Mucosa of stomach (tissue), 1 donor: ENCODE measurements around the gene KLRC4.
"Not testable (repeated sequence)": the region's sequence is repeated elsewhere in the genome, so short reads cannot be mapped to it uniquely, and the experiment has no call there.

ENCODE experiments used
- H3K27me3 ChIP-seq: one replicate; pipeline ENCODE4 v1.7.0; 2013; ENCODE audit warnings: mild to moderate bottlenecking, low read length; ENCODE audit not compliant: control insufficient read depth, insufficient read depth
- H3K36me3 ChIP-seq: one replicate; pipeline ENCODE4 v1.7.0; 2013; ENCODE audit warnings: low read length; ENCODE audit not compliant: control insufficient read depth, insufficient read depth
- H3K4me1 ChIP-seq: one replicate; pipeline ENCODE4 v1.7.0; 2013; ENCODE audit warnings: mild to moderate bottlenecking, low read length; ENCODE audit not compliant: control insufficient read depth, insufficient read depth
- H3K4me3 ChIP-seq: one replicate; pipeline ENCODE4 v1.7.0; 2013; ENCODE audit warnings: low read length
- H3K9ac ChIP-seq: one replicate; pipeline ENCODE4 v1.7.0; 2013; ENCODE audit warnings: mild to moderate bottlenecking, low read length, moderate library complexity
- H3K9me3 ChIP-seq: one replicate; pipeline ENCODE4 v1.7.0; 2013; ENCODE audit warnings: mild to moderate bottlenecking, low read length, moderate library complexity; ENCODE audit not compliant: control insufficient read depth
- donor health status: Pancreatic carcinoma.

The KLRC4 gene, protein sequence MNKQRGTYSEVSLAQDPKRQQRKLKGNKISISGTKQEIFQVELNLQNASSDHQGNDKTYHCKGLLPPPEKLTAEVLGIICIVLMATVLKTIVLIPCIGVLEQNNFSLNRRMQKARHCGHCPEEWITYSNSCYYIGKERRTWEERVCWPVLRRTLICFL

DNA sequence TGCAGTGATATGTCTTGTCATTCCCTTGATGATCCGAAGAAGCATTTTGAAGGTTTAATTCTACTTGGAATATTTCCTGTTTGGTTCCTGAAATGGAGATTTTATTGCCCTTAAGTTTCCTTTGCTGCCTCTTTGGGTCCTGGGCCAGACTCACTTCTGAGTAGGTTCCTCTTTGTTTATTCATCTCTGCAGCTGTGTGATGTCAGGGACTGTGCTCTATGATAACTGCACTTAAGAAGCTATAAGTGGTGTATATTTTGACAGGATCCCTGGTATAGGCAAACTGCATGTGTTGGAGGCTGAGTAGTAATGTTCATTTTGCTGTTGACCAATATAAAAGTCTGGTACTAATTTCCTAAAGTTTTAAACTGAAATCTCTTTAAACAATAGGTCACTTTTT is at the start of gene KLRC4:
KLRC4 (minus strand) TSS at position 366 of the 400 bp plus-strand sequence; CDS start at position 184, 182 bp downstream.
- Histone ChIP-seq H3K9ac (no peak within 1 kb of the TSS), H3K4me1 (no peaks in the 10 kb centered on the region), H3K27me3 (no peaks in the 10 kb centered on the region), H3K9me3 (no peaks in the 10 kb centered on the region), H3K36me3 (no peaks in the 10 kb centered on the region), H3K4me3 (no peak within 1 kb of the TSS)

DNA sequence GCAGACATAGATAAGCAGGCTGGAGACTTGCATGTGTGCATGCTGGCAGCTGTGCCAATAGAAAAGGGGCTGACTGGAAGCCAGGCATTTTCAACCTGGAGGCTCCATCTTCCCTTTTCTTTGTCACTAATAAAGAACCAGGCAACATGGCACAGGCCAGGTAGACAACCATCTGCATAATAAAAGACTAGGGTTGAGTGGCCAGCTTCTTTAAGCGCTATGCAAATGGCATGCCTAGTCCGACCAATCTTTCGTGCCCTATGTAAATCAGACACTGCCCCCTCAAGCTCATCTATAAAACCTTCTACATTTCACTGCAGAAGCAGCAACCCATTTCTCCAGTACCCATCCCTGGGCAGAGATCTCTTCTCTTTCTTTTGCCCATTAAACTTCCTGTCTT is 48.2 kb upstream of the KLRC4 start:
- Histone ChIP-seq H3K4me3 (no peak overlapping the region), H3K27me3 (no peaks in the 10 kb centered on the region), H3K9ac (no peak overlapping the region), H3K36me3 (no peaks in the 10 kb centered on the region), H3K4me1 (no peaks in the 10 kb centered on the region), H3K9me3 (no peaks in the 10 kb centered on the region)

DNA sequence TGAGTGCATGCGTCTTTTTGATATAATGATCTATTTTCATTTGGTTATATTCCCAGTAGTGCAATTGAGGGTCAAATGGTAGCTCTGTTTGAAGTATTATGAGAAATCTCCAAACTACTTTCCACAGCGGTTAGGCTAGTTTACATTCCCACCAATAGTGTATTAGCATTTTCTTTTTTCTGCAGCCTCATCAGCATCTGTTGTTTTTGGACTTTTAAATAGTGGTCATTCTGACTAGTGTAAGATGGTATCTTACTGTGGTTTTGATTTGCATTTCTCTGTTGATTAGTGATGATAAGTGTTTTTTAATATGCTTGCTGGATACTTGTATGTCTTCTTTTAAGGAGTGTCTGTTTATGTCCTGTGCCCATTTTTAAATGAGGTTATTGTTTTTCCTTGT is 47.3 kb upstream of the KLRC4 start:
- no peaks in the 10 kb centered on the region for H3K36me3 ChIP-seq
- H3K9ac ChIP-seq = no peak overlapping the region
- no peaks in the 10 kb centered on the region for H3K9me3 ChIP-seq
- H3K27me3 ChIP-seq = no peaks in the 10 kb centered on the region
- no peak overlapping the region for H3K4me3 ChIP-seq
- no peaks in the 10 kb centered on the region for H3K4me1 ChIP-seq

DNA sequence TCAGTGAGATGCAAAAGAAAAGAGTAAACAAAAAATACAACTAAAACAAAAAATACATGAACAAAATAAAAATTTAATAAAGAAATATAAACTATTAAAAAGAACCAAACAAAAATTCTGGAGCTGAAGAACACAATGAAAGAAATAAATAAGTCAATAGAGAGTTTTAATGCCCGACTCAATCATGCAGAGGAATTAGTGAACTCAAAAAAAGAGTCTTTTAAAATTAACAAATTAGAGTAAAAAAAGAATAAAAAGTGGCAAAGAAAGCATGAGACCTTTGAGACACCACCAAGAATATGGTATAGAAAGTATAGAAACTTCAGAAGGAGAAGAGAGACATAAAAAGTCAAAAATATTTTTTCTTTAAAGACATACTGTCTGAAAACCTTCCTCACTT is 46.2 kb upstream of the KLRC4 start:
- no peaks in the 10 kb centered on the region for H3K9me3 ChIP-seq
- H3K9ac ChIP-seq = no peak overlapping the region
- H3K4me3 ChIP-seq = no peak overlapping the region
- H3K4me1 ChIP-seq = no peaks in the 10 kb centered on the region
- no peaks in the 10 kb centered on the region for H3K36me3 ChIP-seq
- no peaks in the 10 kb centered on the region for H3K27me3 ChIP-seq

DNA sequence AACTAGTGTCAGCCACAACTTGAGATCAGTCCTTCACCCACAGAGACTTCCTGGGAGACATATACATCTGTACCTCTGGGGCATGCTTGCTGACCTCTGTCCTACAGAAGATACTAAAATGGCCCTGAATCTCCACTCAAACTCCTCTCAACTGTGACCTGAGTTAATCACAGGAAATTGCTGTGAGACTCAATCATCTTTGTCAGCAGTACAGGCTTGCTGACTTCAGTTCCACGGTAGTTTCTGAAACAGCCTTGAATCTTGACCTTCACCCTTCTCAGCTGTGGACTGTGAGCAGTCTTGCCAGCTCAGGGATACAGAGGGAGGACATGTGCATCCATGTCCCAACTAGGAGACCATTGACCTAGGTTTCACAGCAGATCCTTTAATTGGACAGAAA is 45.0 kb upstream of the KLRC4 start:
- Histone ChIP-seq H3K36me3 (no peaks in the 10 kb centered on the region), H3K27me3 (no peaks in the 10 kb centered on the region), H3K9me3 (no peaks in the 10 kb centered on the region), H3K9ac (no peak overlapping the region), H3K4me3 (no peak overlapping the region), H3K4me1 (no peaks in the 10 kb centered on the region)

DNA sequence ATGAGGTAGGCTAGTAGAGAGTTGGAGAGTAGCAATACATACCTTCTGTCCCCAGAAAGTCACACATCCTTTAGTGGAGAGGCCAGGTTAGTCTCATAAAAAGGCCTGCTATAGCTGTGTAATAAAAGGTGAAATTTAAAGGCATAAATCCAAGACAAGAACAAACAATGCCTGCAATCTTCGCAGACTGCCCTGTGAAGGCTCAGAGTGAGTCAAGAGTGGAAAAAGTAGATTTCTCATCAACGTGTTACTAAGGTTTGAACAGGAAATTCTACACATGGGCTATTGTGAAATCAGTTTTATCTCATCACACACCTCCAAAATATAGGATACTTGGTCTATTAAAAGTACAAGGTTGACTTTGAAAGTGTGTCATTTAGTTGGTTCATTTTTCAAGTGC is 43.6 kb upstream of the KLRC4 start, which contains the start of gene KLRC1:
KLRC1 (minus strand) TSS at position 222 of the 400 bp plus-strand sequence. CDS start 2,221 bp downstream, outside the sequence.
- H3K4me3 ChIP-seq = no peak within 1 kb of the TSS
- no peaks in the 10 kb centered on the region for H3K36me3 ChIP-seq
- H3K27me3 ChIP-seq = no peaks in the 10 kb centered on the region
- H3K9me3 ChIP-seq = no peaks in the 10 kb centered on the region
- H3K4me1 ChIP-seq = no peaks in the 10 kb centered on the region
- no peak within 1 kb of the TSS for H3K9ac ChIP-seq

DNA sequence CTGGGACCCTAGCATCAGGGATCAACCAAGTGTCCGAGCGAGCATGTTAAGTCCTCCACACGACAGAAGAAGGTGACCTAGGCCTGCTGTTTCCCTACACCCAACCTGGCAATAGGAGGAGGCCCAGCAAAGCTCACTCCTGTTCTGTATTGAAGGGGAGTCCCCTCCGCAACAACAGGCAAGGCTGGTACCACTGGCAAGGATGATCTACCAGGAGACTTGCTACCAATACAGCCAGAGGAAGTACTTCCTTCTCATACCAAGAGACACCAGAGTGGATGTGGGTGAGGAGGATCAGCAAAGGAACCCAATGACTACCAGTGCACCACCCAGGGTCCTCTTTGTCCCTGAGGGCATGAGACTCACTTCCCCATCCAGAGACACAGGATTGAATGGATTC is 38.7 kb upstream of the KLRC4 start:
- Histone ChIP-seq H3K27me3 (no peaks in the 10 kb centered on the region), H3K9me3 (no peaks in the 10 kb centered on the region), H3K4me3 (no peak overlapping the region), H3K36me3 (no peaks in the 10 kb centered on the region), H3K4me1 (no peaks in the 10 kb centered on the region), H3K9ac (no peak overlapping the region)

DNA sequence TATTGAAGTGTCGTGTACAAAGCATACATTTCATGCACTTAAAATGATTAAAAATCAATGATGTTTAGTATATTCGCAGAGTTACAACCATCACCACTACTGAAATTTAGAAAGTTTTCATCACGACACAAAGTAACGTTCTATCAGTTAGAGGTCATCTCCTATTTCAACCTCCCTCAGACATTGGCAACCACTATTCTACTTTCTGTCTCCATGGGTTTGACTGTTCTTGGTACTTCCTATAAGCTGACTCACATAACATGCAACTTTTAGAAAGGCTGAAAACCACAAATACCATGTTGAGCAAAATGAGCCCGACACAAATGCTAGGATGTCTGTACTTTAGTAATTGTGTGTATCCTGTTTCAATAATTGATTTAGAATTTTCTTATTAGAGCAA is 36.5 kb upstream of the KLRC4 start:
- not testable (repeated sequence) for H3K27me3 ChIP-seq

DNA sequence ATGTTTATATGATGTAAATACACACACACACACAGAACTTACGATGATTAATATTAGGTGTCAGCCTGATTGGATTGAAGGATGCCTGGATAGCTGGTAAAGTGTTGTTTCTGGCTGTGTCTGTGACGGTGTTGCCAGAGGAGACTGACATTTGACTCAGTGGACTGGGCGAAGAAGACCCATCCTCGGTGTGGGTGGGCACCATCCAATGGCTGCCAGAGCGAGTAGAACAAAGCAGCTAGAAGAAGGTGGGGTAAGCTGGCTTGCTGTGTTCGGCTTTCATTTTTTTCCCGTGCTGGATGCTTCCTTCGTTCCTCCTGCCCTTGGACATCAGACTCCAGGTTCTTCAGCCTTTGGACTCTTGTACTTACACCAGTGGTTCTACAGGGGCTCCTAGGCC is 31.6 kb upstream of the KLRC4 start:
- not testable (repeated sequence) for H3K36me3 ChIP-seq, H3K9ac ChIP-seq, H3K4me3 ChIP-seq, H3K4me1 ChIP-seq, H3K9me3 ChIP-seq, H3K27me3 ChIP-seq

More for the DNA sequence above, 36.5 kb upstream of the KLRC4 start:
- H3K4me1 ChIP-seq, H3K9ac ChIP-seq, H3K4me3 ChIP-seq, H3K36me3 ChIP-seq, H3K9me3 ChIP-seq: not testable (repeated sequence)

DNA sequence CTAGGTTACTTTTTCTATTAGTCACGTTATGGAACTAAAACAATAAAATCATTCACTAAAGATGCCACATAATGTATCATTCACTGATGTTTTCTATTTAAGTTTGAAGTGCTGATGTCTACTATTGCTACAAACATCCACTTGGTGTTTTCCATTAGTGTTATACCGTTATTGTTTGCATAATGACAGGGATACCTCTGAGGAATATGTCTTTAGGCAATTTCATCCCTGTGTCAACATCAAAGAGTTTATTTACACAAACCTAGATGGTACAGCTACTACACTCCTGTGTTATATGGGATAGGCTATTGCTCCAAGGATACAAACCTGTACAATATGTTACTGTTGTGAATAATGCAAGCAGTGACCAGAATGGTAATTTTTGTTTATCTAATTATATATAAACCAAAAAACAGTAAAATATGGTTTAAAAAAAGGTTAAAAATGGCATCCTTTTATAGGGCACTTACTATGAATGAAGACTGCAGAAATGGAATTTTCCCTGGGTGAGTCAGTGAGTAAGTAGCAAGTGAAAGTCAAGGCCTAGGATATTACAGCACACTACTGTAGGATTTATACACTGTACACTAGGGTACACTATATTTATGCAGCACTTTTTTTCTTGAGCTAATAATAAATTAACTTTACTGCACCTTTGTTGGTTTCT is 30.2 kb upstream of the KLRC4 start:
- not testable (repeated sequence) for H3K36me3 ChIP-seq, H3K27me3 ChIP-seq, H3K9ac ChIP-seq, H3K4me3 ChIP-seq, H3K4me1 ChIP-seq, H3K9me3 ChIP-seq

DNA sequence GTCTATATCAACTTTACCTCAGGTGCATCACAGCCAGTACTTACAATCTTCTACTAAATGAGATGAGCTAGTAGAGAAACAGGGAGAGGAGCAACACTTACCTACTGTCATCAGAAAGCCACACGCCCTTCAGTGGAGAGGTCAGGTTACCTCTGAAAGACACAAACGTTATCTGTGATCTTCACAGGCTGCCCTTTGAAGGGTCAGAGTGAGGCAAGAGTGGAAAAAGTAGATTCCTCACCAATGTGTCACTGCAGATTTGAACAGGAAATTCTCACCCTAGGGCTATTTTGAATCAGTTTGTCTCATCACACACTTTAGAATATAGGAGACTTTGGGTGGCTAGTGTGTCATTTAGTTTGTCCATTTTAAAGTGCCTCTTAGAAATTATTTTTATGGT is 28.0 kb upstream of the KLRC4 start:
- H3K27me3 ChIP-seq, H3K36me3 ChIP-seq, H3K9ac ChIP-seq, H3K4me3 ChIP-seq, H3K9me3 ChIP-seq, H3K4me1 ChIP-seq: not testable (repeated sequence)

DNA sequence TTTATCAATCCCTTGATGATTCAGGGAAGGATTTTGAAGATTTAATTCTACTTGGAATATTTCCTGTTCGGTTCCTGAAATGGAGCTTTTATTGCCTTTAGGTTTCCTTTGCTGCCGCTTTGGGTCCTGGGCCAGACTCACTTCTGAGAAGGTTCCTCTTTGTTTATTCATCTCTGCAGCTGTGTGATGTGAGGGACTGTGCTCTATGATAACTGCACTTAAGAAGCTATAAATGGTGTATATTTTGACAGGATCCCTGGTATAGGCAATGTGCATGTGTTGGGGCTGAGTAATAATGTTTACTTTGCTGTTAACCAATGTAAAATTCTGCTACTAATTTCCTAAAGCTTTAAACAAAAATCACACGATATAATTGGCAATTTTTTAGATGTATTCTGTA is 26.3 kb upstream of the KLRC4 start, which contains the start of gene KLRC2:
KLRC2 (minus strand) TSS at position 195 of the 400 bp plus-strand sequence; CDS start at position 171, 24 bp downstream.
- not testable (repeated sequence) for H3K9ac ChIP-seq, H3K4me3 ChIP-seq, H3K9me3 ChIP-seq, H3K4me1 ChIP-seq, H3K27me3 ChIP-seq, H3K36me3 ChIP-seq

DNA sequence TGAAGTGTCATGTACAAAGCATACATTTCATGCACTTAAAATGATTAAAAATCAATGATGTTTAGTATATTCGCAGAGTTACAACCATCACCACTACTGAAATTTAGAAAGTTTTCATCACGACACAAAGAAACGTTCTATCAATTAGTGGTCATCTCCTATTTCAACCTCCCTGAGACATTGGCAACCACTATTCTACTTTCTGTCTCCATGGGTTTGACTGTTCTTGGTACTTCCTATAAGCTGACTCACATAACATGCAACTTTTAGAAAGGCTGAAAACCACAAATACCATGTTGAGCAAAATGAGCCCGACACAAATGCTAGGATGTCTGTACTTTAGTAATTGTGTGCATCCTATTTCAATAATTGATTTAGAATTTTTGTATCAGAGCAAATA is 21.1 kb upstream of the KLRC4 start:
- not testable (repeated sequence) for H3K36me3 ChIP-seq, H3K4me1 ChIP-seq, H3K9me3 ChIP-seq, H3K4me3 ChIP-seq, H3K27me3 ChIP-seq, H3K9ac ChIP-seq
